Choroid plexus epithelial cell (primary cell): Measurements from ENCODE around the gene UBE2U.

ENCODE experiments used
- DNase-seq: peaks from one replicate; pipeline ENCODE4 v3.0.0-alpha.2; 2010; ENCODE audit warnings: low read depth
- H3K4me3 ChIP-seq: 2 replicates; pipeline ENCODE4 v1.5.1; 2011; ENCODE audit warnings: low read depth, mild to moderate bottlenecking, control low read depth, low read length, moderate library complexity
- TF ChIP-seq, protein P1 (sequence below): conservative IDR thresholded peaks from 2 replicates; pipeline ENCODE4 v1.5.1; 2011; ENCODE audit warnings: low read depth, mild to moderate bottlenecking, control low read depth, inconsistent platforms, low read length, moderate library complexity

The UBE2U gene, protein sequence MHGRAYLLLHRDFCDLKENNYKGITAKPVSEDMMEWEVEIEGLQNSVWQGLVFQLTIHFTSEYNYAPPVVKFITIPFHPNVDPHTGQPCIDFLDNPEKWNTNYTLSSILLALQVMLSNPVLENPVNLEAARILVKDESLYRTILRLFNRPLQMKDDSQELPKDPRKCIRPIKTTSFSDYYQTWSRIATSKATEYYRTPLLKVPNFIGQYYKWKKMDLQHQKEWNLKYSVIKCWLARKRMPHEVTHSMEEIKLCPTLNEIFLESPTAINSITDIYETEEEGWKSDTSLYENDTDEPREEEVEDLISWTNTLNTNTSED

DNA sequence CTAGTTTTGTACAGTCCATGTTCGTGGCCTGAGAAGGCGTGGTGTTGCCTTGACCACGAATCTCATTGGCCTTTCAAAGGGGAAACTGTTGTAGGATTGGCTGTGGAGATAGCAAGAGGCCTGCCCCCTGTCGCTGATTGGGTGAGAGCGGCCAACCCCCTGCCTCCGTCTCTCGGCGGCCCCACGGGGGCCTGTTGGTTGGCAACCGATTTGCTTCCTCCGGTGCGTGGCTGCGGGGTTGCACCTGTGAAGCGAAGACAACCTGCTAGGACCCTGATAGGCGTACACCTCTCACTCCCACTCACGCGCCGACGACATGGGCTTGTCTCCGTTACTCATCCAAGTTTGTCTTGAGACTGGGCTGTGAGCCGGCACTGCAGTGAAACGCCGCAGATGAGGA, at the start of gene UBE2U:
Gene UBE2U, plus strand, starts transcription at position 204 of the 400 bp plus-strand sequence. CDS start 428 bp downstream, outside the sequence.
- TF ChIP-seq, protein P1, sequence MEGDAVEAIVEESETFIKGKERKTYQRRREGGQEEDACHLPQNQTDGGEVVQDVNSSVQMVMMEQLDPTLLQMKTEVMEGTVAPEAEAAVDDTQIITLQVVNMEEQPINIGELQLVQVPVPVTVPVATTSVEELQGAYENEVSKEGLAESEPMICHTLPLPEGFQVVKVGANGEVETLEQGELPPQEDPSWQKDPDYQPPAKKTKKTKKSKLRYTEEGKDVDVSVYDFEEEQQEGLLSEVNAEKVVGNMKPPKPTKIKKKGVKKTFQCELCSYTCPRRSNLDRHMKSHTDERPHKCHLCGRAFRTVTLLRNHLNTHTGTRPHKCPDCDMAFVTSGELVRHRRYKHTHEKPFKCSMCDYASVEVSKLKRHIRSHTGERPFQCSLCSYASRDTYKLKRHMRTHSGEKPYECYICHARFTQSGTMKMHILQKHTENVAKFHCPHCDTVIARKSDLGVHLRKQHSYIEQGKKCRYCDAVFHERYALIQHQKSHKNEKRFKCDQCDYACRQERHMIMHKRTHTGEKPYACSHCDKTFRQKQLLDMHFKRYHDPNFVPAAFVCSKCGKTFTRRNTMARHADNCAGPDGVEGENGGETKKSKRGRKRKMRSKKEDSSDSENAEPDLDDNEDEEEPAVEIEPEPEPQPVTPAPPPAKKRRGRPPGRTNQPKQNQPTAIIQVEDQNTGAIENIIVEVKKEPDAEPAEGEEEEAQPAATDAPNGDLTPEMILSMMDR: no peak
- no peak within 1 kb of the TSS for H3K4me3 ChIP-seq
- no peak for DNase-seq

DNA sequence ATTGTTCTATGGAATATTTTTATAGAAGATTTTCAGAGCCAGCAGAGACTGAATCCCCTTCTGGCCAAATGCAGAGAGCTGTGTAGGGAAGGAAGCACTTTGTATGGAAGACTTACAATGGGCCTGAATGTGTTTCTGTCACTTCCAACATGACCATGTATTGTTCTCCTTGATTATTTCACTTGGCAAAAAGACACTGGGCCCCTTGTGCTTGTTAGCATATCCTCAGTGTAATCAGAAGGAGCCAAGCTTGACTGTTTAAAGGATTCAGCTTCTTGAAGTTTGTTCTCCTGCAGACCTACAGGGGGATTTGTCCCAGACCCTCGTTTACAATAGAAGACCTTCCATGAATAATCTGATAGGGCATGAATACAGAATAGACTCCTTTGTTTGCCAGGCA, 48.1 kb upstream of the UBE2U start:
- H3K4me3 ChIP-seq: no peak overlapping the region
- TF ChIP-seq, protein P1: no peak
- DNase-seq: no peak

DNA sequence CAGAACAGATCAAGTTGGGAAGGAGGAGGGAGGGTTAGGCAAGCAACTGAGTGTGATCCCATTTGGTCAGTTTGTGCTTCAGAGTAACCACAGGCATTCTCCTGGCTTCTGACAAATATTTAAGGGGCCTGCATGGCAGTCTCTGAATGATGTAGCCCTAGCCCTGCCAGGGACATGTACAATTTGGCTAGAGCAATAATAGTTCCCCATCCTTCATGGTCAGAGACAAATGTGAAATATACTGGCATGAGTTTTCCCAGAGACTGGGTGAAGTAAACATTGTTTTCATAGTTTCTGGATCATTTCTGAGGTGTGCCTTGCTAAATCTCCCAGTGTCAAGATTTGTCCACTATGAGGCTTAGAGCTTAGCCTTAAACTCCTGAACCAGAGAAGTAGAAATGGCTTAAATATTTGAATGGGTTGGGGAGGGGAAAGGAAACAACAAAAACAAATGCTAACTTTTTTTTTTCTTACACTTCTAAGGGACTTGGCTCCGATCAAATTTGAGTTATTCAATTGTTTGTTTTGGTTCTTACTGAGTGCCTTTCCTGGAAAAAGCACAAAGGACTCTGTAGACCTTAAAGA, 42.0 kb upstream of the UBE2U start:
- no peak overlapping the region for H3K4me3 ChIP-seq
- DNase-seq: peak; percentile 82
- TF ChIP-seq, protein P1: no peak

DNA sequence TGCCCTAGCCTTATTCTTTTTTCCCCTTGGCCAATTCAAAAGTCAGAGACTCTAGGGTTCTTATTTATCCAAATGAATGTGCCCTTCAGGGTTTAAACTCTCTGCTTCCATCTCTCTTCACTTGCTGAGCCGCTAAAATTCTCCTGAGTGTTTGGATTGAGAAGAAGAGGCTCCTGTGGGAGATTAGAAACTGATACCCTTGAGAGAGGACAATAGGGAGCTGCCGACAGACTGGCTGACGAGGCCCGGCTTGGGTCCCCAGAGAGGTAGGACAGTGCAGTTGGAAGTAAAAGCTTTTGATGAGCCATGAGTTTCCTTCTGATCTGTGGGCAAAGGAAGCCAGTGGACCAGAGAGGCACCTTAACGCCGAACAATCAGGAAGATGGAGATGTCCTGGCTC, 41.3 kb upstream of the UBE2U start:
- TF ChIP-seq, protein P1: no peak
- H3K4me3 ChIP-seq: no peak overlapping the region
- no peak for DNase-seq

DNA sequence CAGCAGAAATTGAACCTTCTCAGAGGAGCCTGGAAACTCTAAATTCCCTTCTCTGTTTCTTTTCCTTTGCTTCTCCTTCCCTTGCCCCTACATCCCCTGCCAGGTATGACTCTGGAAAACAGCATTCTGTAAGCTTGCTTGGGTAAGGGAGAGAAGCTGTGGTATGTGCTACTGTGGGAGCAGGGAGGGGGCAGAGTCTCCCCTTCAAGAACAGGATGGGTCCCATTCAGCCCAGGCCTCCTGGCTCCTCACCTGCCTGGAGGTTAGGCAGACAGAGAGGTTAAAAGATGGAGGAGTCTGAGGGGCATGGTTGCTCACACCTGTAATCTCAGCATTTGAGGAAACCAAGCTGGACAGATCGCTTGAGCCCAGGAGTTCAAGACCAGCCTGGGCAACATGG, 40.6 kb upstream of the UBE2U start:
- TF ChIP-seq, protein P1: no peak
- DNase-seq: no peak
- H3K4me3 ChIP-seq: no peak overlapping the region

DNA sequence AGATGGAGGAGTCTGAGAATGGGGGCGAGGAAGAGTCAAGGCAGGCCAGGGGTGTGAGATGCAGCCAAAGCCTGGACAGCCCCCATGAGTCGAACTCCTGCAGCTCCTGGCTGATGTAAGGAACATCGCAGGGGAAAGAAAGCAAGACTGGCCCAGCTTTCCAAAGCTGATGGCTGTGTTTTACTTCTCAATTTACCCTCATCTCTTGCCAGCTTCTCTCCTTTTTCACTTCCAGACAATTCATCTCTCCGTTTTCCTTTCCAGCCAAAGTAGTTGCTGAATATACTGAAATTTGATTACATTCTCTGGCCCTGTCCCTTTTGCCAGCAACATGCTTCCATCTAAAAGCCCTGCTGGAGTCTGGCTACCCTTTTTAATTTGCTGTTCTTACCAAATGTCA, 40.0 kb upstream of the UBE2U start:
- DNase-seq: no peak
- H3K4me3 ChIP-seq: no peak overlapping the region
- TF ChIP-seq, protein P1: no peak

DNA sequence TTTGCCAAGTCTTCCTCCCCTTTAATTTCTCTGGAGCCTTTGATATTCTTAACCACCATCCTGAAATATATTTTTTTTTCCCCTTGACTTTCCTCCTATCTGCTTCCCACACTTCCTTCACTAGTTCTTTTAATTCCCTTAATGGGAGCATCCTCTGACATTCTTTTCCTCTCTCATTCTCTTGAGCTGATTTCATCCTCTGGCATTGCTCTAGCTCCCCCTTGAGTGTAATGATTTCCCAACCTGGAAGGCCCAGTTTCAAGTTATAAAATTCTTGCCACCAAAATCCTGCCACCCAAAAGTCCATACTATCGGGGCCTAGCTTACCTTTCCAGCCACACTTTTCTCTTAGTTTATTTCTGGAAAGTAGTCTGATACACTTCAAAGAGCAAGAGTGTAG, 39.5 kb upstream of the UBE2U start:
- DNase-seq: peak; percentile 76
- H3K4me3 ChIP-seq: no peak overlapping the region
- TF ChIP-seq, protein P1: peak; percentile 79
